Endothelial cell of hepatic sinusoid (primary cell): ENCODE measurements around the gene METTL21A.

Source experiments
- in situ Hi-C: cut with HindIII; loops from 2 replicates; pipeline ENCODE4 v1.10.0; 2017; ENCODE audit warnings: low sequenced_read_pairs

METTL21A gene

DNA sequence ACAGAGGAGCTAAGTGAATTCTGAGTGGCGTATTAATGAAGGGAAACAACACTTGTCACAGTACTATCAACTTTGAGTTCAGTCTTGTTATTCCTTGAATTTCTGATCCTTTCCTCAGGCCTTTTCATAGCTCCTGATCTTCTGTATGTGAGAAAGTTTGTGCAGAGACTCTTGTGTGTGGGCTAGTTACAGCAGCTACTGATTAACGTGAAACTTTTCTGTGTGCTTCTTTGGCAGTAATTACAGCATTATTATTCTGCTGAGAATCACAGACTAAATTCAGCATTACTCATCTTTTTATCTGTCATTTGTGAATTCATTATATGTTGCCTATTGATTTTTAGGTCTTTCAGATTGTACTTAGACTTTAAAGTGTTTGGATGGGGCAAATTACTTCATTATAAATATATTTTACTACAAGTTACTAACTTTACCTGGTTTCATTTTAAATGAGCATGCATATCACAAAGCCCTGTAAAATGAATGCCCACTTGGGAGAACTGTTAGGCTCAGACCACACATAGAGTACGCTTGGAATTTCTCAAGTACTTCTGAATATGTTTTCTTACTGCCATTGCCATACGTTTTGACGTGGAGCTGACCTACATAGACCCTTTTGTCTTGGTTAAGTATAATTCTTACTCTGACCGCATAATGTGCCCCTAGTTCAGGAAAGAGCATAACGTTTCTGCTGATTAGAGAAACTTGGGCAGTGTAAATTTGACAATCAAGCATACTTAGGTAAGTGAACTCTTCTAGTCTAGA is 59.3 kb downstream of the METTL21A start:
- in situ Hi-C loops: no loop called here
